Loucy (cell line): ENCODE results near the gene PFKFB4.

Experiments used
- H2AFZ ChIP-seq: fragments of 200-600 bp; sonication (generic); 2 replicates; pipeline ENCODE4 v1.6.0; 2016; ENCODE audit warnings: antibody characterized with exemption, mild to moderate bottlenecking, low read length, moderate library complexity
- H3F3A ChIP-seq: fragments of 200-600 bp; 2 replicates; pipeline ENCODE4 v1.6.0; 2016; ENCODE audit warnings: antibody characterized with exemption, low read depth, mild to moderate bottlenecking
- H3K27me3 ChIP-seq: fragments of 200-600 bp; sonication (generic); 2 replicates; pipeline ENCODE4 v1.6.1; 2014; ENCODE audit warnings: low read length, mild to moderate bottlenecking; ENCODE audit not compliant: insufficient read depth, poor library complexity, severe bottlenecking
- H3K36me3 ChIP-seq: fragments of 200-600 bp; sonication (generic); 2 replicates; pipeline ENCODE4 v1.6.1; 2016; ENCODE audit warnings: low read length; ENCODE audit not compliant: insufficient read depth
- H3K4me1 ChIP-seq: fragments of 200-600 bp; sonication (generic); 2 replicates; pipeline ENCODE4 v1.5.1; 2014; ENCODE audit warnings: low read length, mild to moderate bottlenecking; ENCODE audit not compliant: insufficient read depth, poor library complexity, severe bottlenecking
- H3K4me2 ChIP-seq: fragments of 200-600 bp; sonication (generic); 2 replicates; pipeline ENCODE4 v1.6.0; 2014; ENCODE audit warnings: antibody characterized with exemption, low read length, low read depth, mild to moderate bottlenecking; ENCODE audit not compliant: poor library complexity, severe bottlenecking
- H3K4me3 ChIP-seq: fragments of 200-600 bp; sonication (generic); 2 replicates; pipeline ENCODE4 v1.5.1; 2014; ENCODE audit warnings: low read length, mild to moderate bottlenecking, mixed read lengths; ENCODE audit not compliant: poor library complexity, severe bottlenecking
- H3K79me2 ChIP-seq: fragments of 200-600 bp; sonication (generic); 2 replicates; pipeline ENCODE4 v1.6.1; 2014; ENCODE audit warnings: low read length; ENCODE audit not compliant: insufficient read depth
- H3K9ac ChIP-seq: fragments of 200-600 bp; sonication (generic); 2 replicates; pipeline ENCODE4 v1.6.0; 2014; ENCODE audit warnings: mild to moderate bottlenecking, low read depth, low read length, moderate library complexity; ENCODE audit not compliant: poor library complexity, severe bottlenecking
- H3K9me2 ChIP-seq: fragments of 200-600 bp; sonication (generic); replicated peaks from 2 replicates; pipeline ENCODE4 v1.6.1; 2016; ENCODE audit warnings: low read depth, low read length, mixed read lengths
- H3K9me3 ChIP-seq: fragments of 200-600 bp; sonication (generic); 2 replicates; pipeline ENCODE4 v1.6.1; 2014; ENCODE audit warnings: mild to moderate bottlenecking, antibody characterized with exemption, low read length, low read depth; ENCODE audit not compliant: insufficient read depth
- H4K20me1 ChIP-seq: fragments of 200-600 bp; sonication (generic); 2 replicates; pipeline ENCODE4 v1.6.0; 2014; ENCODE audit warnings: antibody characterized with exemption, low read length, mild to moderate bottlenecking; ENCODE audit not compliant: insufficient read depth, poor library complexity, severe bottlenecking
- EZH2phosphoT487 ChIP-seq: fragments of 200-600 bp; IDR thresholded peaks from 2 replicates; pipeline ENCODE4 v1.6.1; 2018; ENCODE audit warnings: antibody characterized with exemption, mild to moderate bottlenecking, moderate library complexity, borderline replicate concordance
- TF ChIP-seq, protein P1 (sequence below): fragments of 200-600 bp; sonication (generic); conservative IDR thresholded peaks from 2 replicates; pipeline ENCODE4 v1.5.1; 2014; ENCODE audit warnings: mild to moderate bottlenecking, antibody characterized with exemption, low read length

The PFKFB4 gene

GRCh38 chr3:48472923-48473616 is 83.5 kb downstream of the PFKFB4 start:
- Histone ChIP-seq H3K9me3 (no peaks in the 10 kb centered on the region), H3K79me2 (peaks cover 46% of the 10 kb centered on the region), H3K9me2 (no peaks in the 10 kb centered on the region), H2AFZ (peak overlapping the region; percentile 97), H3K4me1 (peaks cover 35% of the 10 kb centered on the region), H3F3A (no peaks in the 10 kb centered on the region), H3K4me2 (peak overlapping the region; percentile 81), H3K9ac (peak overlapping the region; percentile 74), H3K36me3 (peaks cover 3% of the 10 kb centered on the region; the same call in 1 of the 2 replicates), H4K20me1 (peaks cover 7% of the 10 kb centered on the region), H3K27me3 (no peaks in the 10 kb centered on the region), H3K4me3 (peak overlapping the region; percentile 73)
- TF ChIP-seq, protein P1, sequence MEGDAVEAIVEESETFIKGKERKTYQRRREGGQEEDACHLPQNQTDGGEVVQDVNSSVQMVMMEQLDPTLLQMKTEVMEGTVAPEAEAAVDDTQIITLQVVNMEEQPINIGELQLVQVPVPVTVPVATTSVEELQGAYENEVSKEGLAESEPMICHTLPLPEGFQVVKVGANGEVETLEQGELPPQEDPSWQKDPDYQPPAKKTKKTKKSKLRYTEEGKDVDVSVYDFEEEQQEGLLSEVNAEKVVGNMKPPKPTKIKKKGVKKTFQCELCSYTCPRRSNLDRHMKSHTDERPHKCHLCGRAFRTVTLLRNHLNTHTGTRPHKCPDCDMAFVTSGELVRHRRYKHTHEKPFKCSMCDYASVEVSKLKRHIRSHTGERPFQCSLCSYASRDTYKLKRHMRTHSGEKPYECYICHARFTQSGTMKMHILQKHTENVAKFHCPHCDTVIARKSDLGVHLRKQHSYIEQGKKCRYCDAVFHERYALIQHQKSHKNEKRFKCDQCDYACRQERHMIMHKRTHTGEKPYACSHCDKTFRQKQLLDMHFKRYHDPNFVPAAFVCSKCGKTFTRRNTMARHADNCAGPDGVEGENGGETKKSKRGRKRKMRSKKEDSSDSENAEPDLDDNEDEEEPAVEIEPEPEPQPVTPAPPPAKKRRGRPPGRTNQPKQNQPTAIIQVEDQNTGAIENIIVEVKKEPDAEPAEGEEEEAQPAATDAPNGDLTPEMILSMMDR = peak; percentile 81
- no peak for TF ChIP-seq EZH2phosphoT487

DNA sequence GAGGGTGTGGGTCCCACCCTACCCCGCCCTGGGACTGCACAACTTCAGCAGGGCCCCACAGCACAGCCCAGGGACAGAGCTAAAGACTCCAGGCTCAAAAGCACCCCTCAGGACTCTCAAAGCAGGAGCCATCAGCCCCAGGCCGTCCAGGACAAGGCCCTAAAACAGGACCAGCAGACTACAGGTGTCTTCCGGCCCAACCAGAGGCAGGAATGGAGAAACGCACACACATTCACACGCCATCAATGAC is 84.0 kb downstream of the PFKFB4 start:
- TF ChIP-seq, protein P1 = no peak
- no peak for TF ChIP-seq EZH2phosphoT487
- Histone ChIP-seq H3K9me2 (no peaks in the 10 kb centered on the region), H3K4me2 (peak overlapping the region; percentile 66), H3K9me3 (no peaks in the 10 kb centered on the region), H3K36me3 (peaks cover 7% of the 10 kb centered on the region; the same call in 1 of the 2 replicates), H3K27me3 (no peaks in the 10 kb centered on the region), H3K4me1 (peaks cover 34% of the 10 kb centered on the region), H4K20me1 (peaks cover 11% of the 10 kb centered on the region), H3K79me2 (peaks cover 50% of the 10 kb centered on the region), H3F3A (no peaks in the 10 kb centered on the region), H3K4me3 (peak overlapping the region; percentile 73), H3K9ac (peak overlapping the region; percentile 74), H2AFZ (peak overlapping the region; percentile 97)

GRCh38 chr3:48470286-48470685 is 86.3 kb downstream of the PFKFB4 start:
- H3K27me3 ChIP-seq = no peaks in the 10 kb centered on the region
- H3K9me2 ChIP-seq = no peaks in the 10 kb centered on the region
- H3F3A ChIP-seq = no peaks in the 10 kb centered on the region
- peaks cover 65% of the 10 kb centered on the region for H3K79me2 ChIP-seq
- peak overlapping the region; percentile 16 for H3K4me3 ChIP-seq
- H3K9ac ChIP-seq = peak overlapping the region; percentile 50
- H3K4me2 ChIP-seq = peak overlapping the region; percentile 59
- peaks cover 9% of the 10 kb centered on the region; the same call in 1 of the 2 replicates for H3K36me3 ChIP-seq
- no peaks in the 10 kb centered on the region for H3K9me3 ChIP-seq
- H4K20me1 ChIP-seq = peaks cover 16% of the 10 kb centered on the region
- TF ChIP-seq EZH2phosphoT487 = no peak
- TF ChIP-seq, protein P1 = no peak
- H3K4me1 ChIP-seq = peaks cover 51% of the 10 kb centered on the region
- H2AFZ ChIP-seq = no peak overlapping the region
